HG02884 (cell line): ENCODE results near the gene F10.

ENCODE experiments used
- ATAC-seq: cut with Tn5 transposase; IDR thresholded peaks from one replicate; pipeline ENCODE4 v1.9.1; 2021; ENCODE audit warnings: mild to moderate bottlenecking, moderate library complexity; ENCODE audit not compliant: unreplicated experiment

Gene F10

DNA sequence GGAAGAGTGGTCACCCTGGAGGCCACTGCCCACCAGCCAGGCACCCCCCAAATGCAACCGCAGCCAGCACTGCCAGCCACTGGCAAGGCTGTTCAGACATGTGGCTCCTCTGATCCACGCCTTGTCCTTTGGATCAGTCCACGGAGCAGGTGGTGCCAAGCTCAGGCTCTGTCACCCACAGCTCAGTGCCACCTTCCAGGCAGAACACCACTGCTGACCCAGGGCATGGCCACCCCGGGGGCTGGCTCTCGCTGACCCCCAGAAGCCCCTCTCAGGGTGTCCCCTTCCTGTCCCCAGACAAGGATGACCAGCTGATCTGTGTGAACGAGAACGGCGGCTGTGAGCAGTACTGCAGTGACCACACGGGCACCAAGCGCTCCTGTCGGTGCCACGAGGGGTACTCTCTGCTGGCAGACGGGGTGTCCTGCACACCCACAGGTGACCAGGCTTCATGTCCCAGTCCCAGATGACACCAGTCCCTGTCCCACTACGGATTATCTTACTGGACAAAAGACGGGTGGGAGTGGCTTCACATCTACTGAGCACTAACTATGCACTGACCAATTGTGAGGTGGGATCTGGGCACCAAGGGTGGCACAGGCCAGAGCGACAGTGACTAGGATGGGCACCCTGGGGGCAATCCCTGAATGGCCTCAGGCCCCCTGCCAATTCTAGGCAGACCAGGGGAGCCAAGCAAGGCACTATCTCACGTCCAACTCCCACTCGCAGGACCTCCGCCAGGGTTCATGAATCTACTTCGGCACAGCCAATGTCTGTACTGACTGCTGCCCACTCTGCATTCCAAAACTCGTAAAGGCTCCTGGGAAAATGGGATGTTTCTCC lies 7.0 kb upstream of the F10 start:
- no peak for ATAC-seq

DNA sequence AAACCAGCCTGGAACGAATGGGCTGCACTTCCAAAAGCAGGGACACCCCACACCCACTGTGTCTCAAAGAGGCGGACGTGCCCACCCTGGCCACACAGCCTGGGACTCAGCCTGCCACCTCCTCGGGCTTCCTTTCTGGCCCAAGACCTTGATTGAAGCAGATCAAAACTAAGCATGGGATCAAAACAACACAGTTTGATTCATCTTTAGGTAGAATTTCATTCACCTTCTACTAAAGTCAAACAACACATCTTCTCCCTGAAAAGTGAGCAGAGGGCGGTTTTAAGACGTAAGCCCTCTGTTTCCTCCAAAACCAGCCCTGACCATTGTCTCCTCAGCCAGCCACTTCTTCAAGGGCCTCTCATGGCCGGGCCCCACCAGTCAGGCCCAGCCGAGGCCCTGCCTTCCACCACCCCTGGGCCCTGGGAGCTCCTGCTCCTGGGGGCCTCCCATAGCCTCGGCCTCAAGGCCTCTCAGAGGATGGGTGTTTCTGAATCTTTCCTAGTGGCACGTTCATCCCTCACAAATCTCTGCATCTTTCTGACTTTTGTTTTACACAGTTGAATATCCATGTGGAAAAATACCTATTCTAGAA lies 6.3 kb upstream of the F10 start:
- no peak for ATAC-seq

DNA sequence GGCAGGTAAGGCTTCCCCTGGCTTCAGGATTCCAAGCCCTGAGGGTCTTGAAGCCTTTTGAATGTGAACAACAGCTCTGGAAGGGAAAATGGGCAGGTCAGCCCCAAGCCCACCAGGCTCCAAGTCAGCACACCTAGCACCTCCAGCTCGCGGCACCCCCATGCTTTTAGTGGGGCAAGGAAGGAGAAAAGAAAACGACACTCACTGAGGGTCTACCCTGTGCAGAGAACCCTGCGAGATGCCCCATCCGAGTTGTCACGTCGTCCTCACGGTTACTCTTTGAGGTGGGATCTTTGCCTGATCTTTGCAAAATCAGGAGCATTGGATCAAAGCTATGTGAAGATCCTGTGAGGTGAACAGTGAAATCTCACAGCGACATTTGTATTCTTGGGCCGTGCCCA lies 5.7 kb upstream of the F10 start:
- no peak for ATAC-seq

- ATAC-seq, result no peak
Observed at GRCh38 chr13:113117335-113117872, 5.2 kb upstream of the F10 start.

DNA sequence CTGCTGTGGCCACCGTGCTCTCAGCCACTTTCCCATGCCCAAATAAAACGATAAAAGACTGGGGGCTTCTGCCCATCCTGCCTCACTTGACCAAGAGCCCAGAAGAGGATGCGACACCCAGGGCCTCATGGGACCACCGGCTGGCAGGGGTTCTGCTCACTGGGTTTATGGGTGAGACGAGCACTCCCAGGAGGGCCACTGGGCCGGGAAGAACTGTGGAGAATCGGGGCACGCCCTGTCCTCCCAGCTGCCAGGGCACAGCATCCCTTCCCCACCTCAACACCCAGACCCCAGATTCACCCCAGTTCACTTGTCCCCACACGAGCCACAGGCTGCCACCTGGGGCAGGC lies 4.7 kb upstream of the F10 start:
- no peak for ATAC-seq

DNA sequence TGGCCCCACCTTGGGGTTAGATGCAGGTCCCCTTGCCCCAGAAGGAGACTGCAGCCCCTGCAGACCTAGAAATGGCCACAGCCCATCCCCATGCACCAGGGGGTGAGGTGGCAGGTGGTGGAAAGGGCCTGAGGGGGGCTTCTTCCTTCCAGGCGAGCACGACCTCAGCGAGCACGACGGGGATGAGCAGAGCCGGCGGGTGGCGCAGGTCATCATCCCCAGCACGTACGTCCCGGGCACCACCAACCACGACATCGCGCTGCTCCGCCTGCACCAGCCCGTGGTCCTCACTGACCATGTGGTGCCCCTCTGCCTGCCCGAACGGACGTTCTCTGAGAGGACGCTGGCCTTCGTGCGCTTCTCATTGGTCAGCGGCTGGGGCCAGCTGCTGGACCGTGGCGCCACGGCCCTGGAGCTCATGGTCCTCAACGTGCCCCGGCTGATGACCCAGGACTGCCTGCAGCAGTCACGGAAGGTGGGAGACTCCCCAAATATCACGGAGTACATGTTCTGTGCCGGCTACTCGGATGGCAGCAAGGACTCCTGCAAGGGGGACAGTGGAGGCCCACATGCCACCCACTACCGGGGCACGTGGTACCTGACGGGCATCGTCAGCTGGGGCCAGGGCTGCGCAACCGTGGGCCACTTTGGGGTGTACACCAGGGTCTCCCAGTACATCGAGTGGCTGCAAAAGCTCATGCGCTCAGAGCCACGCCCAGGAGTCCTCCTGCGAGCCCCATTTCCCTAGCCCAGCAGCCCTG lies 4.2 kb upstream of the F10 start:
- no peak for ATAC-seq

GRCh38 chr13:113119166-113119821 lies 3.3 kb upstream of the F10 start:
- ATAC-seq, result no peak

DNA sequence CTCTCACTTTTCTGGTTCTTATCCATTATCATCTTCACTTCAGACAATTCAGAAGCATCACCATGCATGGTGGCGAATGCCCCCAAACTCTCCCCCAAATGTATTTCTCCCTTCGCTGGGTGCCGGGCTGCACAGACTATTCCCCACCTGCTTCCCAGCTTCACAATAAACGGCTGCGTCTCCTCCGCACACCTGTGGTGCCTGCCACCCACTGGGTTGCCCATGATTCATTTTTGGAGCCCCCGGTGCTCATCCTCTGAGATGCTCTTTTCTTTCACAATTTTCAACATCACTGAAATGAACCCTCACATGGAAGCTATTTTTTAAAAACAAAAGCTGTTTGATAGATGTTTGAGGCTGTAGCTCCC lies 2.8 kb upstream of the F10 start:
- no peak for ATAC-seq

- ATAC-seq, result no peak
Observed at GRCh38 chr13:113120300-113121182, 2.1 kb upstream of the F10 start.

DNA sequence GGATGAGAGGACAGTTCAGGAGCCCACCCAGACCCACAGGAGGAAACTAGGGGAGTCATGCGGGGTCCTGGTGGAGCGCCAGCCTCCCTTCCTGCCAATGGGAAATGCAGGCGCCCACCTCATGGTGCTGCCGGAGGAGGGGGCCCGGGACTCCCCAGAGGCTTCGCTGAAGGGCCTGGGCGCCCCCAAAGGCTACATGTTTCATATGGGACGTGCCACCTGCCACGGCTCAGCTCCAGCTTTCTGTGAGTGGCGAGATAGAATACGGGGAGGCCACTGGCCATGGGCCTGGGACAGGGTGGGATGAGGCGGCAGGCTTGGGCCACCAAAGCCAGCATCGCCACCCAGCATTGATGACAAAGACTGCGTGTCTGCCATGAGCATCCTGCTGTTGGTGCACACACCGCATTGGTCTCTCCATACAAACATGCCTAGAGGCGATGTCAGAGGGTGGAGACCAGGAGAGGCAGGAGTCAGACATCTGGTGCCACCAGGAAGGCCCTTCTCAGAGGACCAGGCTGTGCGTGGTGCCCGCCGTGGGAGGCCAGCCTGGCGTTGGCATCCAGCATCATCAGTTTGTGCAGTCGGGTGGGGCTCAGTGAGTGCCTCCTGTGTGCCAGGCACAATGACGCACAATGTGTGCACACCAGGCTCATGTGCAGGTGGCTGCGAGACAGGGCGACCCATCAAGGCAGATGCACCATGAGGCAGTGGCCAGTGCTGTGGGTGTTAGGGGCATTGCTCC lies 1.2 kb upstream of the F10 start:
- ATAC-seq, result no peak

DNA sequence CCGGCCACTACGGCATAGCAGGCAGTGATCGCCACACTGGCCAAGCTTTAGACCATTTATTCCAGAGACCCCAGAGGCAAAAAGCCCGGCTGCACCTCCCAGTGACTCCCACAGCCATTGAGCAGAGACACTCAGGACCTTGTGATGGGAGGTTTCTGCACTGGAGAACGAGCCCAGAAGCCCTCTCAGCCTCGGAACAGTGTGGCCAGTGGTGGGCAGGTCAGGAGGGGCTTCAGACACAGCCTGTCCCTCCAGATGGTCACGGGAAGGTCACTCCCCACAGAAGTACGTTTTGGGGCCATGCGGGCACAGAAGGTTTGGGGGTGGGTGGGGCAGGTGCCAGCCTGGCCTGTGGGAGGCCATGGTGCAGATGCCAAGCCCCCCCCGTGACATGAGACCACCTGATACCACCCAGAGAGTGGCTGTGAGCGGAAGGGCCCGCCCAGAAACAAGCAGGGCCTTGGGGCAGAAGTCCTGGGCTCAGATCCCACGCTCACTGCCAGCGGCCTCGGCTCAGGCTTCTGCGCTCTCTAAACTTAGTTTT lies 599 bp upstream of the F10 start:
- ATAC-seq, result no peak

GRCh38 chr13:113123226-113124201 lies 915 bp downstream of the F10 start:
- no peak for ATAC-seq

DNA sequence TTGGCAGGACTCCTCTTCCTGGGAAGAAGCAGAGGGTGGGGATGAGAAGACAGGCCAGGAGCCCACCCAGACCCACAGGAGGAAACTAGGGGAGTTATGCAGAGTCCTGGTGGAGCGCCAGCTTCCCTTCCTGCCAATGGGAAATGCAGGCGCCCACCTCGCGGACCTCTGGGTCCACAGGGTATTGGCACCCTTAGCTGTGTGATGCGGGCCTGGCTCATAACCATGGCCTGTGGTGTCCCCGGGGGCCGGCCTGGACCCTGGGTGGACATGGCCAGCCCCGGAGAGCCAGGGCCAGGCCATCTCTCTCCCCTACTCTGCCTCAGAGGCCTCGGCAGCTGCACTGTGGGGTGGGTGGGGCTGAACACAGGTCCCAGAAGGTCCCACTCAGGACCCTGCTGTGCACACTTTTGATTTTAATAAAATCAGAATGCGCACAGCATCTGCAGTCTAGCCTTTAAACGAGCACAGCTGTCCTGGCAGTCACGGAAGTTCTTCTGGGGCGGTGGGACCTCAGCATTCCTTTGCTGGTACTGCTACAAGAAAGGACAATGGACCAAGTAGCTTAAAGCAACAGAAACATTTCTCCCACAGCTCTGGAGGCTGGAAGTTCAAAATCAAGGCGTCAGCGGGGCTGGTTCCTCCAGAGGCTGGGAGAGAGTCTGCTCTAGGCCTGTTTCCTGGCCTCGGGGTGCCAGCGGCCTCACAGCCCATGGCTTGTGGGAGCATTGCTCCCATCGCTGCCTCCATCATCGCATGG lies 1.8 kb downstream of the F10 start:
- no peak for ATAC-seq

DNA sequence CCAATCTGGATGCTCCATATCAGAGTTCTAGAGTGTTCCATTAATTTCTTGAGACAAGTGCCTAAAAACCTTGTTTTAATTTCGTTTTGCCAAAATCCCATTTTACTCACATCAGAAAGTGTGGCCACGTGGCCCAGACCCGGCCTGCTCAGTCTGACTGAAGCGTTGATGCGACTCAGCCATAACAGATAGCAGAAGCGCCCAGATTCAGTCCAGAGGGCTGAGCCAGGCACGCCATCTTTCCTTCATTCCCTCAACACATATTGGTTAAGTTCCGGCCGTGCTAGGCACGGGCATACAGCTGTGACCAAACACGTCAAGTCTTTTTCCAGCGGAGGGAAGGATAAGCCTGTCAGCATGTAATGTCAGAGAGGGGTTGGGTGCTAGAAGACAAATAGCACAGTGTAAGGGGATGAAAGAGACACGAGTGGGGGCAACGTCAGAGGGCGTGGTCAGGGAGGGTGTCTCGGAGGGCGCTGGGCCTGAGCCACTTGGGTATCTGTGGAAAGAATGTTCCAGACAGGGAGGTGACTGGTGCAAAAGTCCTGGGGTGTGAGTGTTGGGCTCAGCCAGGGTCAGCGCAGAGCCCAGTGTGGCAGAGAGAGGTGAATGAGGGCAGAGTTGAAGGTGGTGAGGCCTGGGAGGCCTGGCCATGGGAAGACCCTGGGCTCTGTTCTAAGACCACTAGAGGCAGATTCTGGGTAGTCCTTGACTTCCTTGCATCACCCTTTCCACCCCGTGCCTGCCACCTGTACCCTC lies 3.1 kb downstream of the F10 start:
- ATAC-seq, result no peak

GRCh38 chr13:113126265-113127150 lies 3.9 kb downstream of the F10 start:
- no peak for ATAC-seq

- no peak for ATAC-seq
Observed at GRCh38 chr13:113129480-113129879, 6.9 kb downstream of the F10 start.
